Astrocyte of the cerebellum (primary cell): ENCODE data around the gene FOXN3.

Experiments
- DNase-seq: peaks from one replicate; pipeline ENCODE4 v3.0.0-alpha.2; 2011; ENCODE audit warnings: low read depth
- H3K4me3 ChIP-seq: 2 replicates; pipeline ENCODE4 v1.5.1; 2011; ENCODE audit warnings: mild to moderate bottlenecking, low read depth, low read length, moderate library complexity
- in situ Hi-C: cut with HindIII; loops from 2 replicates; pipeline ENCODE4 v1.10.0; 2017; ENCODE audit warnings: low sequenced_read_pairs
- TF ChIP-seq, protein P1 (sequence below): IDR thresholded peaks from 2 replicates; pipeline ENCODE4 v1.5.1; 2012; ENCODE audit warnings: low read length, low read depth, moderate library complexity, mild to moderate bottlenecking; ENCODE audit errors: missing control alignments

The FOXN3 gene

DNA sequence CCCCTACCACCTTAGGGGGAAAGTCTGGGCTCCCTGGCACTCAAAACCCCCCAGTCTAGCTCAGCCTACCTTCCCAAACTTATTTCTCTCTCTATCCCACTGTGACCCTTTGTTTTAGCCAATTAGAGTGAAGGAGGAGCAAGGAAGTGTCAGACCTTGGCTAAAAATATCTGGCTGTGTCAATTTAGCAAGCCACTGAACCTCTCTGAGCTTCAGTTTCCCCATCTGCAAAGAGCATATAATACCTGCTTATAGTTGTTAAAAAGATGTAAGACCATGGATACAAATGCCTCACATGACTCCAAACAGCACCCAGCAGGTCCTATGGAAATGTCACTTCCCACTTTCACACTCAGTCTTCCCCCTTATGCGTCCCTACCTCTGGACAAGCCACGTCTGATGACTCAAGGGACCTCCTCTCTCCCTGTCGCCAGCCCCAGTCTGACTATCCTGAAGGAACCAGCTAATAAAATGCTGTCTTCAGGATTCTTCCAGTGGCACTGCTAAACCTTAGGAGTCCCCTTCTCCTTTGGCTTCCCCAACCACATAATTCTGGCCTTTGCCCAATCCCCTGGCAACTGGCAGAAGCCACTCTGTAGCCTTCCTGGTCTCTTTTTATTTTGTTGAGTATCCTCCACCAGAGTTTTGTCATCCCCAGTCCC is 19.3 kb downstream of the FOXN3 start:
- no peak for DNase-seq
- TF ChIP-seq, protein P1, sequence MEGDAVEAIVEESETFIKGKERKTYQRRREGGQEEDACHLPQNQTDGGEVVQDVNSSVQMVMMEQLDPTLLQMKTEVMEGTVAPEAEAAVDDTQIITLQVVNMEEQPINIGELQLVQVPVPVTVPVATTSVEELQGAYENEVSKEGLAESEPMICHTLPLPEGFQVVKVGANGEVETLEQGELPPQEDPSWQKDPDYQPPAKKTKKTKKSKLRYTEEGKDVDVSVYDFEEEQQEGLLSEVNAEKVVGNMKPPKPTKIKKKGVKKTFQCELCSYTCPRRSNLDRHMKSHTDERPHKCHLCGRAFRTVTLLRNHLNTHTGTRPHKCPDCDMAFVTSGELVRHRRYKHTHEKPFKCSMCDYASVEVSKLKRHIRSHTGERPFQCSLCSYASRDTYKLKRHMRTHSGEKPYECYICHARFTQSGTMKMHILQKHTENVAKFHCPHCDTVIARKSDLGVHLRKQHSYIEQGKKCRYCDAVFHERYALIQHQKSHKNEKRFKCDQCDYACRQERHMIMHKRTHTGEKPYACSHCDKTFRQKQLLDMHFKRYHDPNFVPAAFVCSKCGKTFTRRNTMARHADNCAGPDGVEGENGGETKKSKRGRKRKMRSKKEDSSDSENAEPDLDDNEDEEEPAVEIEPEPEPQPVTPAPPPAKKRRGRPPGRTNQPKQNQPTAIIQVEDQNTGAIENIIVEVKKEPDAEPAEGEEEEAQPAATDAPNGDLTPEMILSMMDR, result no peak
- in situ Hi-C loops, result no loop called here
- H3K4me3 ChIP-seq, result no peak overlapping the region

DNA sequence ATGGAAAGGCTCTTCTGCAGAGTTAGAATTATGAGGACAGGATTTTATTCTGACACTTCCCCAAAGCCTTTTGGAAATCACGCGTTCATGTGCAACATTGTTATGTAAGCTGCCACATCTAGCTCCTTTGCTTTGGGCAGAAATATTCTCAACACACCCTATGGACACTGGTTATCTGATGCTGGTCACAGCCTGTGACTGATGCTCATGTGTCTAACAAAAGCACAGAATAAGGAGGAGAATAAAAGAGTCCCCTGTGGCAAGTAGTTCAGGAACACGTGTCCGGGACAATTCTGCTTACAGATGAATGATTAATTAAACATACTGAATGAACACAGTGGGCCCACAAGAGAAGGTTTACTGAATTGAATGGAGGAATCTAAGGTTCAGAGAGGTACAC is 22.1 kb downstream of the FOXN3 start:
- DNase-seq, result no peak
- in situ Hi-C loops, result no loop called here
- H3K4me3 ChIP-seq, result no peak overlapping the region
- TF ChIP-seq, protein P1, result no peak

DNA sequence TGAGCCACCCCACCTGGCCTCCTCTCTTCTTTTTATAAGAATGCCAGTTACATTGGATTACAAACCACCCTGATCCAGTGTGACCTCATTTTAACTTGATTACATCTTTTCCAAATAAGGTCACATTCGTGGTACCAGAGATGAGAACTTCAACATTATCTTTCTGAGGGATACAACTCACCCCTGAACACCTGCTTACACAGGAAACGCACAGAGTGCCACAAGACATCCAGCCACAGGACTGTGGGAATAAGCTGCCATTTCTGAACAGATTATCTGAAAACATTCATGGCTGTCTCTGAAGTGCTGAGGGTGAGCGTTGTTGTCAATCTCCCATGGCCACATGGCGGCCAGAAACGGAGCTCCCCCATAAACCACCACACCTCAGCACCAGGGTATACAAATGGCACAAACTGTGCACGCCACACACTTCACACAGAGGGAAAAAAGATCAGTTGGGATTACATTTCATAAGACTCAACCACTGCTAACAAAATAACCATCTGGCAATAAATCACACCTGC is 23.7 kb downstream of the FOXN3 start:
- TF ChIP-seq, protein P1, result no peak
- DNase-seq, result no peak
- in situ Hi-C loops, result no loop called here
- no peak overlapping the region for H3K4me3 ChIP-seq

DNA sequence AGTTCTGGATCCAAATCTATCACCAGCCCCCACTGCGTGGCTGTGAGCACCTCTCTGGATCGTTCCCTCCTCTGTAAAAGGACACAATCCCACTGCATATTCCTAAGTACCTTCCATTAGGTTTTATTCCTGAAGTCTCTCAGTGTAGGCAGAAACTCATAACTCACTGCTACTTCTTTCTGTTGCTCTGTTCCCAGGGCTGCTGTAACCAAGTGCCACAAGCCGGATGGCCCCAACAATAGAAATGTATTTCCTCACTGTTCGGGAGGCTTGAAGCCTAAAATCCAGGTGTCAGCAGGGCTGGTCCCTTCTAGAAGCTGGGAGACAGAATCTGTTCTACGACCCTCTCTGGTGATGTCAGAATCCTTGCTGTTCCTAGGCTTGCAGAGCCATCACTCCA is 24.9 kb downstream of the FOXN3 start:
- in situ Hi-C loops, result no loop called here
- no peak for DNase-seq
- TF ChIP-seq, protein P1, result no peak
- H3K4me3 ChIP-seq, result no peak overlapping the region

DNA sequence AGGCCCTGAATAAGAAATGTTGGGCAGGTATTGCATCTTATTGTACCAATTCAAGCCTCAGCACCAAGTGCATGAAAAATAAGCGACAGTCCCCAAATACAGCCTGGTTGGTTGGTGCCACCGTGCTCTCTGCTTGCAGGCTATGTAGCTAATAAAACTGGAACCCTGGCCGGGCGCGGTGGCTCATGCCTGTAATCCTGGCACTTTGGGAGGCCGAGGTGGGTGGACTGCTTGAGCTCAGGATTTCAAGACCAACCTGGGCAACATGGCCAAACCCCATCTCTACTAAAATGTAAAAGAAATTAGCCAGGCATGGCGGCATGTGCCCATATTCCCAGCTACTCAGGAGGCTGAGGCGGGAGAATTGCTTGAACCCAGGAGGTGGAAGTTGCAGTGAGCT is 25.5 kb downstream of the FOXN3 start:
- no peak overlapping the region for H3K4me3 ChIP-seq
- TF ChIP-seq, protein P1, result no peak
- in situ Hi-C loops, result no loop called here
- no peak for DNase-seq

DNA sequence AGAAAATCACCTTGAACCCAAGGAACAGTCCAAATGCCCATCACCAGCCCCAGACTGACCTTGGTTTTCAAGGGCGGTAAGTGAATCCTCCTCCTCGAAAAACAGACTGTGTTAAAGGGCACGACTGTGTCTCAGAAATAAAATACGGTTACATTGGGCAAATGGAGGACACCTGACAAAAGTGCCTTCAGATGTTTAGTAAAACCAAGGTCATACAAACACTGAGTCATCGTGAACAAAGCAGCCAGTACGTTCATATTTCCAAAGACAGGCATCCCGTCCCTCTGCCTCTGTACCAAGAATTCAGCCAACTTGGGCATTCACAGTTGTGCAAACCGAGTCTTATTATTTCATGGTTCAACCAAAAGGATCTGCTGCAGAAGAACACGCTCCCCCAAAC is 25.9 kb downstream of the FOXN3 start:
- H3K4me3 ChIP-seq, result no peak overlapping the region
- TF ChIP-seq, protein P1, result no peak
- no peak for DNase-seq
- in situ Hi-C loops, result no loop called here
